SK-N-SH (cell line): ENCODE results near the gene CRYGD. TPM values are rescaled to one million over a fixed set of nuclear protein-coding genes. Genes with fewer than 3 reads are reported as not detected.

Experiments used
- CTCF ChIA-PET: fragments of 300-600, 350-600 bp; formaldehyde crosslinking; extraction: SDS; loops from one replicate; lab custom pipeline; 2021; lab: Yijun Ruan, JAX
- POLR2A ChIA-PET: fragments of 350-600 bp; sonication (Branson Sonifier 250); formaldehyde crosslinking; extraction: SDS; loops from one replicate; lab custom pipeline; 2020; ENCODE audit warnings: antibody characterized with exemption, inconsistent platforms; lab: Yijun Ruan, JAX
- DNase-seq: peaks from one replicate; pipeline ENCODE4 v3.0.0; 2012
- H2AFZ ChIP-seq: fragments of 200-600 bp; sonication (generic); 2 replicates; pipeline ENCODE4 v1.8.1; 2016; ENCODE audit warnings: antibody characterized with exemption, mild to moderate bottlenecking, low read depth
- H3F3A ChIP-seq: fragments of 200-600 bp; sonication (generic); replicated peaks from 2 replicates; pipeline ENCODE3; 2016; ENCODE audit warnings: antibody characterized with exemption, mild to moderate bottlenecking; ENCODE audit not compliant: insufficient read depth
- H3K27ac ChIP-seq, 2 experiments: fragments of 200-500 bp in 1 of 2; fragments of 200-600 bp in 1 of 2; sonication (Bioruptor generic) in 1 of 2; sonication (generic), shearing (Covaris generic) in 1 of 2; 2 replicates each; pipeline versions ENCODE4 v1.5.1 to v1.6.1; 2014 to 2016; ENCODE audit warnings: low read depth in 2 of 2, inconsistent platforms in 1 of 2, low read length in 1 of 2, mild to moderate bottlenecking in 1 of 2, mixed read lengths in 1 of 2
- H3K27me3 ChIP-seq: fragments of 200-600 bp; sonication (generic), shearing (Covaris generic); 2 replicates; pipeline ENCODE4 v1.6.1; 2016; ENCODE audit warnings: mixed run types; ENCODE audit not compliant: insufficient read depth
- H3K36me3 ChIP-seq, 2 experiments: fragments of 200-500 bp in 1 of 2; fragments of 200-600 bp in 1 of 2; sonication (Bioruptor generic) in 1 of 2; sonication (generic) in 1 of 2; replicated peaks in 1 of 2; 2 replicates each; pipeline versions ENCODE3 to v1.5.1; 2014 to 2016; ENCODE audit warnings: low read length in 1 of 2, mild to moderate bottlenecking in 1 of 2; ENCODE audit not compliant: insufficient read depth in 2 of 2, control insufficient read depth in 1 of 2
- H3K4me1 ChIP-seq, 2 experiments: fragments of 200-500 bp in 1 of 2; fragments of 200-600 bp in 1 of 2; sonication (Bioruptor generic) in 1 of 2; sonication (generic), shearing (Covaris generic) in 1 of 2; 2 replicates each; pipeline versions ENCODE4 v1.5.1 to v1.6.1; 2014 to 2016; ENCODE audit warnings: low read depth in 1 of 2, low read length in 1 of 2, mixed run types in 1 of 2; ENCODE audit not compliant: insufficient read depth in 2 of 2, control insufficient read depth in 1 of 2
- H3K4me2 ChIP-seq: fragments of 200-600 bp; sonication (generic), shearing (Covaris generic); 2 replicates; pipeline ENCODE4 v1.6.1; 2017; ENCODE audit warnings: mixed run types
- H3K4me3 ChIP-seq, 2 experiments: fragments of 200-500 bp in 1 of 2; fragments of 200-600 bp in 1 of 2; sonication (Bioruptor generic) in 1 of 2; sonication (generic), shearing (Covaris generic) in 1 of 2; 2 replicates each; pipeline versions ENCODE4 v1.5.1 to v1.8.1; 2014 to 2016; ENCODE audit warnings: low read depth in 2 of 2, inconsistent platforms in 1 of 2, low read length in 1 of 2, mild to moderate bottlenecking in 1 of 2, mixed read lengths in 1 of 2, moderate library complexity in 1 of 2
- H3K79me2 ChIP-seq: fragments of 200-600 bp; sonication (generic); 2 replicates; pipeline ENCODE4 v1.8.1; 2017; ENCODE audit warnings: mild to moderate bottlenecking; ENCODE audit not compliant: insufficient read depth
- H3K9ac ChIP-seq: fragments of 200-600 bp; sonication (generic); 2 replicates; pipeline ENCODE4 v1.6.1; 2017; ENCODE audit warnings: mixed run types
- H3K9me2 ChIP-seq: fragments of 200-600 bp; sonication (generic); 2 replicates; pipeline ENCODE4 v1.6.1; 2017; ENCODE audit warnings: mixed run types
- H3K9me3 ChIP-seq: fragments of 200-600 bp; sonication (generic); 2 replicates; pipeline ENCODE4 v1.6.1; 2017; ENCODE audit warnings: mixed run types, mild to moderate bottlenecking, moderate library complexity
- H4K20me1 ChIP-seq: fragments of 200-600 bp; sonication (generic); 2 replicates; pipeline ENCODE4 v1.6.1; 2017; ENCODE audit warnings: mild to moderate bottlenecking, mixed run types; ENCODE audit not compliant: insufficient read depth
- CHD2 ChIP-seq: fragments of 150-350 bp; IDR thresholded peaks from 2 replicates; pipeline ENCODE4 v1.6.1; 2018; ENCODE audit warnings: low read length; ENCODE audit not compliant: partially characterized antibody
- EZH2phosphoT487 ChIP-seq: fragments of 200-600 bp; sonication (generic); IDR thresholded peaks from 2 replicates; pipeline ENCODE4 v1.6.1; 2017; ENCODE audit warnings: low read depth, mixed run types, mild to moderate bottlenecking, antibody characterized with exemption, moderate library complexity, borderline replicate concordance
- FOXJ3 ChIP-seq: sonication (generic); formaldehyde crosslinking; IDR thresholded peaks from 2 replicates; pipeline ENCODE4 v1.5.1; 2020; ENCODE audit warnings: mild to moderate bottlenecking, missing genetic modification reagents
- FOXM1 ChIP-seq: IDR thresholded peaks from 2 replicates; pipeline ENCODE4 v1.4.0; 2012; ENCODE audit warnings: low read depth, mild to moderate bottlenecking
- MEF2A ChIP-seq: IDR thresholded peaks from 2 replicates; pipeline ENCODE4 v1.4.0; 2012; ENCODE audit warnings: low read depth, borderline replicate concordance
- MXI1 ChIP-seq: IDR thresholded peaks from 2 replicates; pipeline ENCODE4 v1.6.1; 2012; ENCODE audit warnings: mild to moderate bottlenecking, low read depth, low read length, improper control_type of control experiment
- NFIC ChIP-seq: IDR thresholded peaks from 2 replicates; pipeline ENCODE4 v1.4.0; 2012; ENCODE audit warnings: borderline replicate concordance
- NRF1 ChIP-seq: IDR thresholded peaks from 2 replicates; pipeline ENCODE4 v1.6.1; 2012; ENCODE audit warnings: low read depth, mild to moderate bottlenecking, low read length
- POLR2AphosphoS5 ChIP-seq: IDR thresholded peaks from 2 replicates; pipeline ENCODE4 v1.6.1; 2012; ENCODE audit warnings: low read depth, low read length
- RAD21 ChIP-seq: IDR thresholded peaks from 2 replicates; pipeline ENCODE4 v1.6.1; 2012; ENCODE audit warnings: mild to moderate bottlenecking, low read length
- RCOR1 ChIP-seq: fragments of 150-350 bp; IDR thresholded peaks from 2 replicates; pipeline ENCODE4 v1.6.1; 2017; ENCODE audit warnings: antibody characterized with exemption, low read length
- SMC3 ChIP-seq: IDR thresholded peaks from 2 replicates; pipeline ENCODE4 v1.6.1; 2012; ENCODE audit warnings: low read depth, low read length, improper control_type of control experiment
- TAF1 ChIP-seq: IDR thresholded peaks from 2 replicates; pipeline ENCODE4 v1.6.1; 2012; ENCODE audit warnings: low read depth, mild to moderate bottlenecking, low read length, moderate library complexity, borderline replicate concordance
- TEAD4 ChIP-seq: IDR thresholded peaks from 2 replicates; pipeline ENCODE4 v1.4.0; 2012; ENCODE audit warnings: mild to moderate bottlenecking, borderline replicate concordance; ENCODE audit not compliant: insufficient read depth
- YY1 ChIP-seq: IDR thresholded peaks from 2 replicates; pipeline ENCODE4 v1.4.0; 2012; ENCODE audit warnings: low read depth, mild to moderate bottlenecking
- ZBTB33 ChIP-seq: IDR thresholded peaks from 2 replicates; pipeline ENCODE4 v1.4.0; 2012; ENCODE audit warnings: low read depth, borderline replicate concordance
- WGBS: methylation state at CpG from one replicate; pipeline ENCODE4 v1.1.6; 2017; ENCODE audit warnings: low lambda C conversion rate; 5-methylcytosine and 5-hydroxymethylcytosine counted together
- polyA plus RNA-seq, 3 experiments: library from polyadenylated mRNA; depleted of rRNA; stranded (reverse); fragments of >200 nt; gene quantifications; 2 replicates each; pipeline ENCODE4 v1.2.3, GENCODE V29; 2012

CRYGD gene
- polyA plus RNA-seq, 1 of the 3 experiments (the other 2 are of a cell fraction) = not detected

GRCh38 chr2:208136716-208137094, 12.4 kb upstream of the CRYGD start:
- H3K79me2 ChIP-seq = no peaks in the 10 kb centered on the region
- ChIA-PET CTCF (interaction anchor here (1.7 to 2.2 kb wide), 3 partner anchors 35 to 118 kb away, joined by 7 to 10 read pairs (median 9); partner anchors contain the start of gene IDH1), POLR2A (no interaction called here)
- H3K9ac ChIP-seq = no peak overlapping the region
- H3K9me3 ChIP-seq = no peaks in the 10 kb centered on the region
- H3K27me3 ChIP-seq = no peaks in the 10 kb centered on the region
- no peak overlapping the region for H3K27ac ChIP-seq
- no peak overlapping the region for H3K4me2 ChIP-seq
- no peaks in the 10 kb centered on the region for H3K36me3 ChIP-seq
- WGBS = 88% methylated on average over 2 of the region's 2 CpGs
- DNase-seq = no peak
- no peak overlapping the region for H3K4me3 ChIP-seq
- TF ChIP-seq RCOR1 (no peak), MEF2A (no peak), CHD2 (no peak), NFIC (no peak), MXI1 (no peak), FOXJ3 (CRISPR knock-in tag) (no peak), FOXM1 (no peak), SMC3 (no peak), NRF1 (no peak), RAD21 (no peak), TEAD4 (no peak), ZBTB33 (no peak)
- H3F3A ChIP-seq = no peaks in the 10 kb centered on the region
- H3K9me2 ChIP-seq = no peaks in the 10 kb centered on the region
- H3K4me1 ChIP-seq = peaks cover 0 to 8% of the 10 kb centered on the region in 2 experiments; a peak in 1 of 4 replicates
- no peaks in the 10 kb centered on the region for H4K20me1 ChIP-seq
- H2AFZ ChIP-seq = no peak overlapping the region

GRCh38 chr2:208135794-208136715, 11.7 kb upstream of the CRYGD start:
- Histone ChIP-seq H3K4me2 (no peak overlapping the region), H3K4me1 (peaks cover 0 to 8% of the 10 kb centered on the region in 2 experiments; a peak in 1 of 4 replicates), H3K79me2 (no peaks in the 10 kb centered on the region), H3K9me3 (no peaks in the 10 kb centered on the region), H3K4me3 (no peak overlapping the region), H3K27ac (no peak overlapping the region), H3F3A (no peaks in the 10 kb centered on the region), H2AFZ (no peak overlapping the region), H4K20me1 (no peaks in the 10 kb centered on the region), H3K9me2 (no peaks in the 10 kb centered on the region), H3K36me3 (no peaks in the 10 kb centered on the region), H3K9ac (no peak overlapping the region), H3K27me3 (no peaks in the 10 kb centered on the region)
- TF ChIP-seq YY1 = no peak
- TF ChIP-seq POLR2AphosphoS5 = no peak
- no peak for TF ChIP-seq SMC3
- TF ChIP-seq TAF1 = no peak
- no peak for TF ChIP-seq EZH2phosphoT487
- CTCF ChIA-PET = interaction anchor here (0.8 to 2.1 kb wide), 3 partner anchors 34 to 119 kb away, joined by 3 to 10 read pairs (median 9); partner anchors contain the start of gene IDH1
- POLR2A ChIA-PET = no interaction called here
- no peak for DNase-seq
- 90% methylated on average over 11 of the region's 11 CpGs for WGBS
